HG03159 (cell line): ENCODE results near the gene PODN.

Source experiments
- ATAC-seq: cut with Tn5 transposase; IDR thresholded peaks from one replicate; pipeline ENCODE4 v1.9.1; 2021; ENCODE audit warnings: mild to moderate bottlenecking, moderate library complexity; ENCODE audit not compliant: unreplicated experiment

The PODN gene

DNA sequence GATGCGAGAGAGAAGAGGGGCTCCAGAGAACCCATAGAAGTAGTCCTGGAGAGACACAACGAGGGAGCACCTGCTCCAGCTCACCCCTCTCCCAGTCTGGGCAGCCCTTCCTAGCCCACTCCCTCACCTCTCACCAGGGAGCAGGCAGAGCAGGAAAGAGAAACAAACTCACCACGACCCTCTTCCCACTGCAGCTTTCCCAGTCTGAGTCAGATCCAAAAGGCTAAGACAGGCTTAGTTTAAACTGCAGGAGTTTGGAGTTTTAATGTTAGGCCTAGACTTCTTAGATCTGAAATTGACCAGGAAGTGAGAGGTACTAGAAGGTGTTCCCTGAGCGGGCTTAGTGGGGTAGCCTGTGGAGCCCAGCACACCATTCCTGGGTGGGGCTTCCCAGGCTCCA lies 50.8 kb downstream of the PODN start:
- ATAC-seq: no peak

DNA sequence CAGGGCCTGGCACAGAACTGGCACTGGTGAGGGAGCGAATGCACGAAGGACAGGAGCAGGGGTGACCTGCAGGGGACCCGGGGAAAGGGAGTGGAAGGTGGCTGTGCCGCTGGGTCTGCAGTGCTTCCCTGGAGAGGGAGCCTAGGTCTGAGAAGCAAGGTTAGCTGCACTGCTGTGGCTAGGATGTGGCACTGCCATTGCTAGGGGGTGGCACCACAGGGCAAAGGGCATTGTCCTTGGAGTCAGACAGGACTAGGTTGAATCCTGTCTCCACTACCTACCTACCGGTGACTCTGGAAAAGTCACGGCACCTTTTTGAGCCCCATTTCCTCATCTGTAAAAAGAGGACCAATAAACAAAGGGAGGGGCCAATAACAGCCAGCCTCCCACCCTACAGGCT lies 52.1 kb downstream of the PODN start:
- ATAC-seq: no peak

DNA sequence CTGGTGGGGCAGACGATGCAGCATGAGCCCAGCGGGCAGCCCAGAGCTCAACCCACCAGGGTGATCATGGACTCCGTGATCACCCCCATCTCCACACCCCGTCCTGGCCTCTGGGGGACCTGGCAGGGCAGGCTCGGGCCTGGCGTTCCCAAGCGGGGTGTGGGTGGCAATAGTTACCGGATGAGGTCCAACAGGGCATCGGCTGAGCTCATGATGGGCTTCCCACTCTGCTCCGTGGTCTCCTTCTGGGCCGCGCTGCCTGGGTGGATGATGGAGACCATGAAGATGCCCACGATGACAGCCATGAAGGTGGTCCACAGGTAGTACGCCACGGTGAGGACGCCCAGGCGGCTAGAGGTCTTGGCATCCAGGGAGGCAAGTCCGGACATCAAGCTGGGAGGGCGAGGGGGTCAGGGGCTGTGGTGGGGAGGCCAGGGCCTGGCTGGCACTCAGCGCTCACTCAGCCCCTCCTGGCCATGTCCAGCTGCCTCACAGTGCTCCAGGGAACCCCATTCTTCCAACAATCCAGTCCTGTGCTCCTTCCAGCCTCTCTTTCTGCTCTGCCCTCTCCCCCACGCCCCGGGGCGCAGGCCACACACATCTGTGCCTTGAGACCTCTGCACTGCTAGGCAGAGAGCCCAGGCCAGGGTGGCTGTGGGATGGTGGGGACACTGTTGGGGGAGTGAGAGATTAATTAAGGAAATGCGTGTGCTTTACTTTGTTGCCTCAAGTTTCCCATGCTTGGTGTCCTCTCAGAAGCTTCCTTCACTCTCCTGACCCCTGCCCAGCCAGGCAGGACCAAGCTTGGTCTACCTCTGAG lies 52.8 kb downstream of the PODN start:
- ATAC-seq: no peak

DNA sequence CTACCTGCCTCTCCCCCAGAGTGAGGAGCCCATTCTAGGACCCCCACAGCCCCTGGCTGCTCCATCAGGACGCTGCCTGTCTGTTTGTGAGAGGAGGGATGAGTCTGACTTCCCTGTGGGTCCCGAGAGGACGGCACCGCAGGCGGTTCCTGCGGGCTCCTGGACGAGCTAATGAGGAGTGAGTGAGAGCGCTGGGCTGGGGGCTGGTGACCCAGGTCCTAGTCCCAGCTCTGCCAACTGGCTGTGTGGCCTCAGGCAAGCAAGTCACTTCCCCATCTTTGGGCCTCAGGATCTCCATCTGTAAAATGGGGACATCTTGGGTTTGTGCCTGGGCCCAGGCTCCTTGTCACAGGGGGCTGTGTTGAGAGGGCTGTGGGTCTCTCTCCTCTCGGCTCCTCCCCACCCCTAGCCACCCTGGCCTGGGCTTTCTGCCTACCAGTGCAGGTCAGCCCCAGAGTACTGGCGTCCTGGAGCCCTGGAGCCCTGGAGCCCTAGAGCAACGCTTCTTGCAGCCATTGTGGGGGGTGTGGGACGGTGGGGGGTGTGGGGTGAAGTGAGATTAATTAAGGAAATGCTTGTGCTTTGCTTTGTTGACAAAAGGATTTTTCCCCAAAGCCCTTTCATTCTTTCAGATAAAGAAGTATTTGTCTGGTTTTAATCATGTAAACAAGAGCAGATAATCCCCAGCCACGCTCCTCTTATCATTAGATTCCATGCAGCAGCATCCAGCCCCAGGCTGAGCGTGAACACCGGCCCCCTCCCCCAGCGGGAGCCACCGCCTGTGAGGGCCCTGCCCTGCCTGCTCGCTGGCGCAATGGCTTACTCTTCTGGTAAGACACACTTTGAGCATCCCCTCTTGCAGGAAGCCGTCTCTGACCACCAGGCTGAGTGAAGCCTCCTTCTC lies 53.6 kb downstream of the PODN start:
- ATAC-seq: no peak

DNA sequence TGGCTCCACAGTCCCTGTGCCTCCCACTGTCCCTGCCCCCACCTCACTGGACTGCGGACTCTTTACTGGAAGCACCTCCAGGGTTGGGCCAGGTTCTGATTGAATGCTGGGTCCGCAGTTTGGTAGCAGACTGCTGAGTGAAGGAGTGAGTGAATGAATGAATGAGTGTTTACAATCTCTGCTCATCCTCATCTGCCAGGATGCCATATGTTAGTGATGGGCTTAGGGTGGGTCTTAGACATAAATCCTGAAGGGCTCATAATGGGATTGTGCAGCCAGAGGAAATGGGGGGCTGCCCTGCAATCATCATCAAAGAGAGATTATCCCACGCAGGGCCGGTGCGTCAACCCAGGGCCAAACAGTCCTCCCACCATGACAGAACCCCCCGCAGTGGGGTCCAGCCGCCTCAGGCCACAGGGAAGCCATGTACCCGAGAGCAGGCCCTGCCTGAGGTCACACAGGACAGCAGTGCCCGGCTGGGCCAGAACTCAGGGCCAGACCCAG lies 54.3 kb downstream of the PODN start:
- no peak for ATAC-seq

DNA sequence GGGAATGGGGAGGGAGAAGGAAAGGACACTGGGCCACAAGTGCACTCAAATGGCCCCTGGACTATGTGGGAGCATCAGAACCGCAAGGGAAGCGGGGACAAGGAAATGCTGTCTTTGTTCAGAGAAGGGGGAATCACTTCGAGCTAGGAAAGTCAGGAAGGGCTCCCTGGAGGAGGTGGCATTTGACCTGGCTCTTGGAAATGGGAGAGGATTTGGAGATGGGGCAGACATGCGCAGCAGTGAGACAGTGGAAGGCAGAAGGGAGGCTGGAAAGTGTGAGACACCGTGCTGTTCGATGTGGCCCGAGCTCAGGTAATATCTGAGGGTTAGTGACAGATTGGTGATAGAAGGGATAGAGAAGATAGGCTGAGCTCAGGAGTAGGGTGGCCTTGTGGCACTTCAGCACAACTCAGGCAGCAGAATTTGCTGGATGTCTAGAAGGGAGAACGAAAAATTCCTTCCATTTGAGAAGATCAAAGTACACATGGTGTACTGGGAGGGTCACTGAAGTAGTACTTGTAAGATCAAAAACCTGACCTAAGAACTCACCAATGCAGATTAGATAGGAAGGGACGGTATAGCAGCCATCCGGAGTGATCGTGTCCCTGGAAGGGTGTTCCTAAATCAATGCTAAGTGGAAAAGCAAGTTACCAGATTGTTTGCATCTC lies 55.1 kb downstream of the PODN start:
- no peak for ATAC-seq

DNA sequence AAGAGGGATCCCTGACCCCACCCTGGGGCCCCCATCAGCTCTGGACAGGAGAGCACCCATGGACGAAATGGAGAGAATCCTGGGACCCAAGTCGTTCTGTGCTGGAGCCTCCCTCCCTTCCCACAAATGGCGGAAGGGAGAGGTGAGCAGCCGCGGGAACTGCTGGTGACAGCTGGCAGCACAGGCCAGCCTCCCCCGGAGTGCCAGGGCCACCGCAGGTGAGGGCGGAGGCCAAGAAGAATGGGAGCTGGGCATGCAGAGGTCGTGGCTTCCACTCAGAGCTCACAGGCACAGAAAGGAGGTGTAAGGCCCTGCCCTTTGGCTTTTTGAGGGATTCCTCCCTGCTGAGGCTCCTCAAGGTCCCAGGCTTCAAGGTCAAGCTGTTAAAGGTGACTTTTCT lies 55.8 kb downstream of the PODN start:
- no peak for ATAC-seq

DNA sequence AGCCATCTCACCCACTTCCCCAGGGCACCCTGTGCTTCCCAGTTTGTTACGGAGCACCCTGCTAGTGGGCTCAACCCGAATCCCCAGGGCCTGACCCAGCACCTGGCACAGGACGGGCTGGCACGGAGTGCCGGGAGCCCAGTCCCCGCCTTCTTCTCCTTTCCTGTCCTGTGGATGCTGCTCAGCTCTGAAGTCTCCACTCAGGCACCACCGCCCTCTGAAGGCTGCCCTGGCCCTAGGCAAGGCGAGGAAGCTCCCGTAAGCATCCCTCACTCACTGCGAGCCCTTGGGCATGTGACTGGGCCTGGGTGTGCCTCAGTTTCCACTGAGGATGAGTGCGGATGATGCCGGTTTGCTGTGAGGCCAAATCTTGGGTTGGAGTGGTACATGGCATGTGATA lies 58.6 kb downstream of the PODN start:
- ATAC-seq: no peak

DNA sequence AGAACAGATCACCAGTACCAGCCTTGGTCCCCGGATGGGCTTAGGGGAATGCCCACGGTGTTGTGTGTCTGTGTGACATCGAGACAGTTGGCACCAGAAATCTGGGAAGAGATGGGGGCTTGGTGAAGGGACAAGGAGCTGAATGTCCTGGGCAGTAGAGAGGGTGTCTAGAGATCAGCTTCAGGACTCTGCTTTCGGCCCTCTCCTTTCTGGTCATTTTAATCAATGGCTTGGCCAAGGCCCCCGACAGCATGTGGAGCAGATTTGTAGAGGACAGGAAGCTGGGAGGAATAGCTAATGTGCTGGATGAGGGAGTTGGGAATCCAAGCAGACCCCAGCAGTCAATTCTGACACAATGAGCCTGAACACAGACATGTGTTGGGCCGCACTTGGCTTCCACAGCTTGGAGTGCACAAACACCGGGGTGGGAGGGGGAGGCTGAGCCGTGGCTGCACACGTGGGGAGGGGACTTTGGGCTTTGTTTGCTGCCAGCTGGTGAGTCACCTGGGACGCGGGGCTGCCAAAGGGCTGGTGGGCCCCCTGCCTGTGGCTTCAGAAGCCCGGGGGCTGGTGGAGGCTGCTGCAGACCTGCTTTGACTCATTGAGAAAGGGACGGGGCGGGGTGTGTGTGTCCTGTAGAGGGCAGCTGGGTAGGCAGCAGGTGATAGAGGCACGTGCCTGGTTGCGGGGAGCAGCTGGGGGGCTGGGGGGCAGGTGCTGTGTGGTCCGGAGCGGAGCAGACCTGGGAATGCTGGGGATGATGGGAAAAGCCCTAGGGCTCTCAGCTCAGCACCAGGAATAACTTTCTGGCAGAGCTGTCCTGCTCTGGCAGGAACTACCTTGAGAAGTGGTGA lies 59.5 kb downstream of the PODN start:
- no peak for ATAC-seq

DNA sequence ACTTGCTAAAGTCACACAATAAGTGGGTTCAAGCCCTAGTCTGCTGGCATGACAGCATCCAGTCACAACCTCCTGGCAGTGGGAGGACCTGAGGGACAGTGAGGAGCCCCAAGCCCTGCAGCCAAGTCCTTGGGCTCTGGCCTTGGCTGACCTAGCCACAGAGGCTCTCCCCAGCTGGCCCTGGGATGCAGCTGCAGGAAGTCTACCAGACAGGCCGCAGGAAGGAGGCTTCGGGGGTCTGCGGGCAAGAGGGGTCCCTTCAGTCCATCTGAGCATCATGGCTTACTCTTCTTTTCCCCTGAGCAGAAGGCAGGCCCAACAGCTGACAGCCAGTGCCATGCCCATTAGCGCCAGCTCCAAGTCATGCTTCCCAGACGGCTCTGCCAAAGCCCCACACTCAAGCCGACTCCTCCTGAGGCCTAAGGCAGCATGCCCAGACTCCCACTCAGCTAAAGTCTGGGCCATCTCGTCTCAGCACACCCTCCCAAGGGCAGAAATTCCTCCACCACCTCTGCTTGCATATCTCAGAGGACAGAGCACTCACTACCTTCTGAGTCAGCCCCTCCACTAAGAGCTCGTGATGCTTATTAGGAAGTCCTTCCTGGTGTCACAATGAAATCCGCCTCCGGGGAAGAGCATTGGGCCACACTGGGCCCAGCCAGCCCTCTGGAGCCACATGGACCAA lies 60.3 kb downstream of the PODN start:
- ATAC-seq: no peak

DNA sequence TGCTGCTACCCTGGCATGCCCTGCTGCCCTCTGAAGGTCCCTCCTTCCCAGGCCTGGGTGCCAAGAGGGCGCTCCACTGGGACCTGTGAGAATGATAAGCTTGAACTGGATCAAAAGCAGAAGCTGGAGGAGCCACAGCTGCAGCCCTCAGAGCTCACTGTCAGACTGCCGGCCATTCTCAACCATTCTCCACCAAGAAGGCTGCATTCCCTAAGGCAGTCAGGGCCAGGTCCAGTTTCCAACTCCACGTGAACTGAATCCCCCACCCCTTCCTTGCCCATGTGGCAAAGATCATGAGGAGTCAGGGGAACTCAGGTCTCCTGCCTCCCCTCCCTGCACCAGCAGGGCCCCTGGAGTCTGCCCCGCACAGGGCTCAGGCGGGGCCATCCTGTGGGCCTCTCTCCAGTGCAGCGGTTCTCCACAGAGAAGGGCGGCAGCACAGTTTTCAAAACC lies 61.0 kb downstream of the PODN start:
- ATAC-seq: no peak

DNA sequence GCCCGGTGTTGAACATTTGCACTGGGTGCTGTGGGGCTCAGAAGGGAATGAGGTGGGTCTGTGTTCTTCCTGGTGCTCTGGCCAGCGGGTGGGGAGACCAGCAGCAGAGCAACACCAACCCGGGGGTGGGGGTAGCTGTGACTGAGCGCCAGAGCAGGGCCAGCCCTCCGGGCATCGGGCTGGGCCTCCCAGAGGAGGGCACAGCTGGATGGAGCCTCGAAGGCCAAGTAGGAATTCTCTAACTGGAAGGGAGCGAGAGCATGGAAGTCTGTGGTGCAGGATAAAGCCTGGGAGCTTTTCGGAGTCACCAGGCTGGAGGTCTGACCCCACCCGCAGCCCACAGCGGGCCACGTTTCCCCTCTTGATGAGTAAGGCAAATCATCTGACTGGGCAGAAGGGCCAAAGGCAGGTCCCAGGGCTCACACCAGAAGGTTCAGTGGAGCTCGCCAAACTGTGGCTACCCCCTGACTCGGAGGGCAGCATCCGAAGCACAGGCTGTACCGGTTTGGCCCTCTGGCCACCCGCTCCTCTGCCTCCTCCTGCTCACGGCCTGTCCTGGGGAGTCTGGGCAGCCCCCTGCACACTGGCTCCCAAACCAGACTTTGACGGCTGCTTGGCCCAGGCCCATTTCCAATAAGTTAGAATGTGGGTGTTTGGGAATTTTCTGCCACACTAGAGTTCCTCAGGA lies 61.6 kb downstream of the PODN start:
- no peak for ATAC-seq

DNA sequence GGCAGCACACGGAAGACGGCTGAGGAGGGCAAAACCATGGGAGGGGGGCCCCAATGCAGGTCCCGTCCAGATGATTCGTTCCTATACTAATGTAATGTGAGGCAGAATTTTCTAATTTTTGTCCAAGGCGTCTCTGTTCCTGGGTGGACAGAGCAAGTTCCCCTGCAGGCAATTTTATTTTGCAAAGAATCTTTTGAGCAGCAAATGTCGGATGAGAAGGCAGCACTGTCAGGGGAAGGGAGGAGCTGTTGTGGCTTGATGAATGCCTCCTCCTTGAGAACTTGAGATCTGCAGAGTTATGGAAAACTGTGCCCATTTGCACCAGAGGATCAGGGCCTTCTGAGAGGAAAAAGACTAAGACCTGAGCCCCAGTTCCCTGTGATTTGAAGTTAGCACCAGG lies 63.1 kb downstream of the PODN start:
- ATAC-seq: no peak

DNA sequence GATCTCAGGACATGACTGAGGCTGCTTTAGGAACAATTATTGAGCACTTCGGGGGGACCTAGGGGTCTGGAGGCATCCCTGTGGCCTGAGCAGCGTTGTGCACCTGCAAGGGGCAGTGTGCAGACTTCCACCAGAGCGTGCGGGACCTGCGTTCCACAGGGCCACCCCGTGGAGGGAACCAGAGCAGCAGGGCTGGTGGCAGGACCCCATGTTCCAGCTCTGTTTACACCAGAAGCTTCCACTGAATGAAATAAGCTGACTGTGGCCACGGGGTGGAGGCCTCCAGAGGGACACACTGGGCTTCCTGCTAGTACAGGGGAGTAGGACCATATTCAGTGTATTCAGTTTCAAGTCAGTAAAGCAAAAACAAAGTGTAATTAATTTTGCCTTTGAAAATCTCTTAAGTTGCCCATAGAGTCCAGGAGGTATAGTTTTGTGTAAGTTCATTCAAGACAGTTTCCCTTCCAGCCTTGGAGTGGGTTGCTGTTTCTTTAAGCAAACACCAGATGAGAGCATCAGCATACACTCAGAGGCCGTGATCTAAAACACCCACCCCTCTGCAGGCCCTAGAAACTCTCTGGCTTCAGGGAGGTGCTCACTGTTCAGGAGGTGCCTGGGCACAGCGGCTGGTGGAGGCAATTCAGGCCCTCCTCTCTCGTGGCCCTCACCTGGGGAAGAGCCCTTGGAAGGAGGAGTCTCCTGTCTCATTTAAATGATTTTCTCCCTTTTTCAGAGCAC lies 63.8 kb downstream of the PODN start:
- ATAC-seq: no peak

DNA sequence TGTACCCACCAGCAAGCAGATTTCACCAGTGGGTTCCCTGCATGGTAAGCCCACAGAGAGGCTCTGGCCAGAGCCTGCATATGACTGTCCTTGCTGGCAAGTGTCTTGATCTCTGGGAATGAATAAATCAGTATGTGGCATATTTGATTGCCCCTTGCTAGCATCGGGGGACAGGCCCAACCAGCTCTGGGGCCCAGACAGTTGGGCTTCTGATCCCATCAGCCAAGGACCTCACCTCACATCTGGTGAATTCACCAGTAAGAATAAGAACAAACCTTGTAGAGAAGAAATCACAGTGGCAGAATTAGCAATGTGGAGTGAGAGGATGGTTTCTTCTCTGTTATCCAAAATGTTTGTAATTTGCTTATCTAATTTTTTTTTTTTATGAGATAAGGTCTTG lies 64.5 kb downstream of the PODN start:
- ATAC-seq: no peak

DNA sequence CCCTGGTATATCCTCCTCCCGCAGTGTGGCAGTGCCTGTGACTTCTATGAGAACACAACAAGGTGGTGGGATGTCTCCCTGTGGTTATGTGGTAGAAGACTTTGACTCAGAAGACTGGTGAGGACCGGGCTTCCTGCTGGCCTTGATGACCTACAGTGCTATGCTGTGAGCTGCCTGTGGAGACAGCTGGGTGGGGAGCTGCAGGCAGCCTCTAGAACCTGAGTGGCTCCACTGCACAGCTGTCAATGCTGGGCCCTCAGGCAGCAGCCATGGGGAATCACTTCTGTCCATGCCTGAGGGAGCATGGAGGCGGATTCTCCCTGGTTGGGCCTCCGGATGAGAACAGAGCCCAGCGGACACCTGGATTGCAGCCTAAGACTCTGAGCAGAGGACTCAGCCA lies 65.5 kb downstream of the PODN start:
- ATAC-seq: no peak

DNA sequence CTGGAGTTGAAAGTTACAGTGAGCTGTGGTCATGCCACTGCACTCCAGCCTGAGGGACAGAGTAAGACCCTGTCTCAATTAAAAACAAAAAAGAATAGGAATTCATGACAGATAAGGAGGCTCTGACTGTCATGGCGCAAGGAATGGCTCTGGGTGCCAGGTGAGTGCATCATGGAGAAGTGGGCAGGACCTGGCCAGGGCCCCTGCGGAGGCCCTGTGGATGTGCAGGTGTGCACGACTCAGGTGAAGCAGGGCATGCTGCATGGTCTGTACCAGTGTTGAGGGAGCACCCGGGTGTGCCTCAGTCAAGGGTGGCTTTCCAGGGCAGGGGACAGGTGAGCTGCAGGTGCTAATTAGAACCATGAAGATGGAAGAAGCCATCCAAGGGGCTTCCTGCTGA lies 66.4 kb downstream of the PODN start:
- no peak for ATAC-seq

DNA sequence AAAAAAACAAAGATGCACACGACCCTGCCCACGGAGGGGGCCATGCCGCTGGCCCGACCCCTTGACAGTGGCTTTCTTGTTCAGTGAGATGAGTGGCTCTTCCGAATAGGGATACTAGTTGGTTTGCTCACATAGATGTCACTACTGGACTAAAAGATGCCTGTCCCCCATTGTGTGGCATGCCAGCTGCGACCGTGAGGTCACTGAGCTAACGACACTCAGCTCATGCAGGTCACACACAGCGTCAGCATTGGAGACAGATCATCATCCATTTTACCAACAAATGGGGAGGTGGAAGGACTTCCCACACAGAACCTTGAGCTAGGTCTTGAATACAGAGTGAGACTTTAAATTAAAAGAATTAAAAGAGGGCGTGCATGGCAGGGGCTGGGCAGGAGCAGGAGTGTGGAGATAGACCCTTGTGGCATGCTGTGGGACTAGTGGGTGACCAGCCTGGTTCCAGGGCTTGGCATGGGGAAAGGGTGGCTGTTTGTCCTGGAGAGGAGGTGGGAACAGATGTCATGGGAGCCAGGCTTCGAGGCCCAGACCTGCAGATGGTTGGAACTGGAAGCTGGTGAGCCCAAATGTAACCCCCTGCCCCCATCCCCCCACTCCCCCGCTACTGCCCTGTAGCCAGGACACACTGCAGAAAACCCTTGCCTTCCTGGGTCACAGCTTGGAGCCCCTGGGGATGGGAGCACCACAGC lies 68.0 kb downstream of the PODN start:
- no peak for ATAC-seq
